ENCODE measurements around the gene KCTD17.

GRCh38 chr22:37054600-37055365, 3.2 kb downstream of the KCTD17 start:
- TF ChIP-seq EZH2 (IDR thresholded peaks at IDR 0.05; ENCODE audit: insufficient read depth, low read length) (no peak), CTCF (IDR thresholded peaks at IDR 0.05; ENCODE audit: insufficient read depth, low read depth, low read length) (no peak)

Measured in astrocyte (in vitro differentiated cells and primary cell).